NCI-H2196 (cell line): ENCODE measurements around the gene ADAT2.

Source experiments
- DNase-seq: peaks from one replicate; lab custom pipeline; 2025; ENCODE audit not compliant: unreplicated experiment; lab: John Stamatoyannopoulos, UW

Gene ADAT2

DNA sequence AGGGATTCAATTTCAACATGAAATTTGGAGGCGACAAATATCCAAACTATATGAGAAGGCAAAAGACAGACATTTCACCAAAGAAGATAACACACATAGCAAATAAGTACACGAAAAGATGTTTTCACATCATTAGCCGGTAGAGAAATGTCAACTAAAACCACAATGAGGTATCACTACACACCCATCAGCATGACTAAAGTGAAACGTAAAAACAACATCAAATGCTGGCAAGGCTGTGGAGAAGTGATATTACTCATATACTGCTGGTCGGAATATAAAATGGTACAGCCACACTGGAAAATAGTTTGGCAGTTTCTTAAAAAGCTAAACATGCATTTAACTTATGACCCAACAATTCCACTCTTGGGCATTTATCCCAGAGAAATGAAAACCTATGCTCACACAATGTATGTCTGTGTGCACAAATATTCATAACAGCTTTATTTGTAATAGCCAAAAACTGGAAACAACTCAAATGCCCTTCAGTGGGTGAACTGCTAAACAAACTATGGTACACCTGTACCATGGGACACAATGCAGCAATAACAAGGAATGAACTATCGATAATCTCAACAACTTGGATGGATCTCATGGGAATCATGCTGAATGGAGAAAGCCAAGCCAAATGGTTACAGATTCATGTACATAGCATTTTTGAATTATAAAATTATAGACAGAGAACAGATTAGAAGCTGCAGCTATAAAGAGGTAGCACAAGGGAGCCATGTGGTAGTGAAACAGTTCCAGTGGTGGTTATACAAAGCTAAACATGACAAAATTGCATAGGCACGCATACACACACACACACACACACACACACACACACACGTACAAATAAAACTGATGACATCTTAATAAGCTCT lies 8.6 kb downstream of the ADAT2 start:
- no peak for DNase-seq

DNA sequence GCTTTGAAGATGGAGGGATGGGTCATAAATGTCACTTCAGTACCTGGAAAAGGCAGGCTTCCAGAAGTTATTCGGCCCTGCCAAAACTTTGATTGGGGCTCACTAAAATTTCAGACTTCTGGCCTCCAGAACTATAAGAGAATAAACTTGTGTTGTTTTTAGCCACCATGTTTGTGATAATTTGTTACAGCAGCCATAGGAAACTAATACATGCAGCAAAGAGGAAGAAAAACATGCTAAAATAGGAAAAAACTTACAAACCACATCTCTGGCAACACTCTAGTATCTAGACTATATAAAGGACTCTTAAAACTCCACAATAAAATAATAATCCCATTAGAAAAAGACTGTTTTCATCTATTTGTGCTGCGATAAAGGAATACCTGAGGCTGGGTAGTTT lies 9.5 kb downstream of the ADAT2 start:
- no peak for DNase-seq

DNA sequence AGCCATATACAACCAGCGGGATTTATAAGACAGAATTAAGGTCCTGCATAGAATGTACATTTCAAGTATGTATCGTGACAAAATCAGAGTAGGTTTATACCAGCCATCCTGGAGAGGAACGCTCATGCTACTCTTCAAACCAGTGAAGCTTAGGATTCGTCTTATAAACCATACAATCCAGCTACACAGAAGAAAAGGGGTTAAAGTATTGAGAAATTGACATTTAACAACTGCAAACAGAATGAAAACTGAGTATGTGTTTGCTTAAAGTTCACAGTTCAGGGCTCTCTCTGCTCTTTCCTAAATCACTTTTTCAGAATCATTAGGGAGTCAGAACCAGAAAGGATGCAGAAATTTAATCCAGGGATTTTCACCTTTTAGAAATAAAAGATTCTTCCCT lies 17.9 kb downstream of the ADAT2 start:
- no peak for DNase-seq

DNA sequence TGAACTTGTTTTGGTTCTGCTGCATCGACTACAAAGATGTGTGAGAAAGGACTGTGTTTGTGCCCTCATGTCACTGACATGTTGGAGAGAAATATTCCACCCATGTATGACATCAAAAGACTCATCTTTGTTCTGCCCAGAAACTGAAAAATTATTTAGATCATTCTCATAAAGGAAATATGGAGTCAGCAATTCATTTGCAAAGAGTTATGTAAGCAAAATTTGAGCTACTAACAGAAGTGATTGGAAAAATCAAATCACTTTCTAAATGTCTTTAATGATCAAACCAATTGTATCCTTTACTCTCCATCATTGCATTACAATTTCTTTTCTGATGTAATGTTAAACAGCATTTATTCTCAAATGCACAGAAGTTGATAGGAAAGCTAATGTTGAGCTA lies 19.3 kb downstream of the ADAT2 start:
- DNase-seq, result no peak

DNA sequence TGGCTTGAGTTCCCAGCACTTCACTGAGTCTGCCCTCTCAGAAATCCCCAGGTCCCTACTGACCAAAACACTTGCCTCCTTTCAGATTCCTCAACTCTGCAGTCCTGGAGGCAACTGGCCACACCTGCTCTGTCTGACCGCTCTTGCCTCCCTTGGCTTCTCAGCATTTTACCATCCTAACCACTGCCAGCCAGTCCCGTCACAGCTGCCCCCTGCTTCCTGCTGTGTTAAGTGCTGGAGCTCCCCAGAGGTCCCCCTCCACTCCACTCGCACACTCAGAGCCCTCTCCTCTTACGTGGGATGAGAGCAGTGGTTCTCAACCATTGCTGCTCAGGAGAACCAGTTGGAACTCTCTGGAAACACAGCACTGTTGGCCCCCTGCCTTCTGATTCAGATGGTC lies 20.5 kb downstream of the ADAT2 start:
- no peak for DNase-seq

DNA sequence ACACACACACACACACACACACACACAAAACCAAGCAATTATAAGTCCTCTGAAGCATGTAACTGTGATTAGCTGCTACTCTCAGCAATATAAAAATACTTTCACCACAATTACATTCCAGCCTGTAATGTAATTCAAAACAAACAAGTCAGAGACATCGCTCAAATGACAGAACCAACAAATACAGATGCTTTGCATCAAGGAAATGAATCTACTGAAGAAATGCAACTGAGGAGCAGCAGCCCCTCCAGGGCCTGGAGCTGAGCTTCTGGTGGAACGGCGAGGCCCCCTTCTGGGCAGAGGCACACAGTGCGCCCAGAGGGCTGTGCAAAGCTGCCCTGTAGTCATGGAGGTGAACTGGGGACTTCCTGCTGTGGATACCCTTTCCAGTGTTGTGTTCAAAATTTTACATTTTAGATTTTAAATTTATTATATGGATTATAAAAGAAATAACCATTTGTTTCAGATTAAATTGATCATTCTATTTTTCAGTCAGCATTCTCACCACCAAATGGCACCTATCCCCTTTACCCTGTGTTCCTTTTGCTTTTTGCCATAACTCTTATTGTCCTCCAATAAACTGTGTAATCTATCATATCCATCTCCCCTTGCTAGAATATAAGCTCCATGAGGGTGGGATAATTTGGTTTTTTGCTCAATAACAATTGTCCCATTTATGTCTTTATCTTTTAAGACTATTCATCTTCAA lies 23.2 kb downstream of the ADAT2 start:
- DNase-seq, result peak; percentile 83

DNA sequence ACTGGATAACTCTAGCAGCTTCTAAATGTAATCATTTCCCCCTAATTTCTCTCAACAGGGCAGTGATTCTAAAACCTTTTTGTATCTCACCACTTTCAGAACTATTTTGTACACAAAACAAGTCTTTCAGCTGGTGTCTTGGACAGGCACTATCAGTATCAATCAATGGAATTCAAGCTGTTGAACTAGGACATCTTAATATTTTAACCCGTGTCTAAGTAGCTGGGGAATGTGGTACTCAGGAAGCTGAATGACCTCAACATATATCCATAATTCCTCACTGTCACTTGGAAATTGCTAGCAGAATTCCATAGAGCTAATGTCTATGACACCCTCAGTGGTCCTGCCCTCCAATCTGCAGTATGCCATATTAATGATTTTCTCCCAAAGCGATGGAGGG lies 24.5 kb downstream of the ADAT2 start:
- no peak for DNase-seq

DNA sequence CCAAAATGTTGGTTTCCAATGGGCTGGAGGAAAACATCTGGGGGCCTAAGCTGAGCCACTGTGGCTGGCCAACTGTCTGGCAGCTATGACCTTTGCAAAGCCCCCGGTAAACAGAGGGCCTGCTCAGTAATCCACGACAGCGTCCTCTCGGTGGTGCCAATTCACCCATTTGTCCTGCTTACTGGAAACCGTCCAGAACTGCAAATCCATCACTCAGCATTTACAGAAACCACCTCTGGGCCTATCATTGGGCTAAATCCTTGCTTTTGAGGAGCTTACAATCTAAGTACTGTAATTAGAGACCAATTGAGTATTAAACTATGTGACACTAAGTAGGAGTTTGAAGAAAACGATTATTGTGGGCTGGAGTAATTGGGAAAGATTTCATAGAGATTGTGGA lies 31.0 kb downstream of the ADAT2 start:
- no peak for DNase-seq

DNA sequence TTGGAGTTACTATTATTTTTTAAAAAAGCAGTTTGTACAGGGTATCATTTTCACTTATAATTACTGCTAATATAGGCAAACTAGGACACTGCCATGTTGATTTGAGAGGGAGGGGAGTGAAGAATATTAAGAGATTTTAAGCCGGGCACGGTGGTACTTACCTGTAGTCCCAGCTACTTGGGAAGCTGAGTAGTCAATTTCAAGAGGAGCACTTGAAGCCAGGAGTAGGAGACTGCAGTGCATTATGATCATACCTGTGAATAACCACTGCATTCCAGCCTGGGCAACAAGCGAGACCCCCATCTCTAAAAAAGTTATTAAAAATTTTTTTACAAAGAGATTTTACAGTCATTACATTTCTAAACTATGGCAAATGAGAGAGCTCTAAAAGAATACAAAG lies 35.7 kb downstream of the ADAT2 start:
- no peak for DNase-seq

DNA sequence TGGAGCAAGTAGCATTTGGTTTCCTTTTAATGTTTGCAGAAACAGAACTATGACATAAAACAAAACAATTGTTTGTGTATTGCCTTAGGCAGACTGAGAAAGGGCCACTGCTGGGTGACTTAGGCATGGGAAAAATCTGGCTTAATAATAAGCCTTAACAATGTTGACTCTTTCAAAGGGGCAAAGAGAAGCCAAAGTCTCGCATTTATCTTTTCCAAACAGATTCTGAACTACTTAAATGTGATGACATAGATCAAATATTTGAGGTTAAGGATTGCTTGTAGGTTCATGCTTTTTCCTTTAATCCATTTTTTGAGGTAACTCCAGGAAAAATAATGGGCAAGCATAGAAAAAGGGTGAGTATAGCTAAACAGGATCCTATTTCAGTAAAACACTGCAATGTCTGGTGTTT lies 39.6 kb downstream of the ADAT2 start:
- no peak for DNase-seq

DNA sequence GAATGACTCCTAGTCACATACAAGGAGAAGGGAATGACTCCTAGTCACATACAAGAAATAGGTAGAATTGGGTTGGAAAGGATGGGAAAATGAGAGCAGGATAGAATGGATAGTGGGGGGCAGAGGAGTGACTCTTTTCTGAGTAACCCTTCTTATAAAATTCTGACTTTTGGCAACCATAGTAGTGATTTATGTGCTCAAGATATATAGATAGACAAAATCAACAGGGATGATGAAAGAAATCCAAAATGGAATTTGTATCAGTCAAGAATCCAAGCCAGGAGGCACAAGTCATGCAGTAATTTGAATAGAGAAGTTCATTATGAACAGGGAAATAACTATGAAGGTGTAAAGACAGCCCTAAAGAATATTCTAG lies 41.7 kb downstream of the ADAT2 start:
- DNase-seq, result no peak

DNA sequence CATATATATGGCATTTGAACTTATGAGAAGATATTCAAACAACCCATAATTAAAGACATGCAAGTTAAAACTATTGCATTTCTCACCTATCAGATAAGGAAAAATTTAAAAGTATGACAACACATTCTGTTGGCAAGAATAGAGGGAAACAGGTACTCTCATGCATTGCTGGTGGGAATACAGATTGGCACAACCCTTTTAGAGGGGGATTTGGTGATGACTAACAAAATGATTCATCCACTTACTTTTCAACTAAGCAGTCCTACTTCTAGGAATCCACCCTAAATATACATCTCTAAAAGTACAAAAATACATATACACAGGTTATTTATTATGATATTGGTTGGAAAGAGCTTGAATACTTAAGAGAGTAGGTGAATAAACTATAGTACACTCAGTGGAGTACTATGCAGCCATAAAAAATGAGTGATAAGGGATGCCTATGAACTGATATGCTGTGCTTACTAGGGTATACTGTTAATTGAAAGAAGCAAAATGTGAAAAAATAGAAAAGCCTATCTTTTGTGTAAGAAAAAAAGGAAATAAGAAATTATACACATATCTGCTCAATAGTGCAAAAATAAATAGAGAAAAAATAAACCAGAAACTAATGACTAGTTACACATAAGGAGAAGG lies 42.2 kb downstream of the ADAT2 start:
- DNase-seq, result no peak

DNA sequence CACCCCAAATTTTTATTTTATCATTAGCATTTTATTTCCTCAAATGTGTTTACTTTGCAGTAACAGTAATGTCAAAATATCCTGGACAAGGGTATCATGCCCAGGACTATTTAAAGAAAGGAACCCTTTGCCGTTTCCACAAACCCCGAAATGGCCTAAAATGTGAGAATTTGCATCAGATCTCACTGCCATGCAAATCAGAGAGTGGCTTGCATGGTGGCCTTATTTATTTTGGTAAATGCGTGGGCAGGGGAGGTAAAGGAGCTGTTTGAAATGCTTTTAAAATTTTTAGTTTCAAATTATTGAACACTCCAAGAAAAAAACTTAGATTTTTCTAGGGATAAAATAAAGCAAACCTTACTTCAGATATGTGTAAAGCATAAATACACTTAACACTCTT lies 43.8 kb downstream of the ADAT2 start:
- no peak for DNase-seq

DNA sequence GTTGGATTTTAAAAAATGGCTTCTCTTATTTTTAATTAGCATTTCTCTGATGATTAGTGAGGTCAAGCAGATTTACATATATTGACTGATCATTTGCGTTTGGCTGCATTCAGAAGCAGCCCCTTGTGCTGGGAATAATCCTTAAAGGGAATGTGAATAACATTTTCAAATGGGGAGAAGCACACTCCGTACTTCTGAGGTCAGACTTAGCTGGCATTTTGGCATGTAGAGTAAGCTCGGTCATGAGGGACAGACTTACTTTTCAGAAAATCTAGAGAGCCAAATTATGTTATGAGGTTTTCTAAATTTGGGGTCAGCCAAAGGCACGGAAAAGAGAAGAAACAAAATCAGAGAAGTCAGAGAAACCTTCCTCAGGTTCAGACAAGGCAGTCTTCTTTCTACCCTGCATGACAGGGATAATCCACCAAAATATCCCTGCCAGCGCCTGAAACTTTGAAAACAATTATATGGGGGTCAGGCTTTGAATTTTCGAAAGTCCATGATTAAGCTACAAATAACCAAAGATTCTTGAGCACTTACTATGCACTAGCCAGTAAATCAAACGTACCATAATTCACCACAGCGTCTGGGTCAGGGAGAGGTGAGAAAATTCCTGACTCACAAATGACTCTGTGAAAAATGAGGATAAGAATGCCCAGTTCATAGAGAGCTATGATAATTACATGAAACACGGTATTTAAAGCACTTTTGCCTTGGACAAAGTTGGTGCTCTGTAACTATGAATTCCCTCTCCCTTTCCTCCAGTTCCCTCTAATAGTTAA lies 44.9 kb downstream of the ADAT2 start:
- DNase-seq, result no peak

DNA sequence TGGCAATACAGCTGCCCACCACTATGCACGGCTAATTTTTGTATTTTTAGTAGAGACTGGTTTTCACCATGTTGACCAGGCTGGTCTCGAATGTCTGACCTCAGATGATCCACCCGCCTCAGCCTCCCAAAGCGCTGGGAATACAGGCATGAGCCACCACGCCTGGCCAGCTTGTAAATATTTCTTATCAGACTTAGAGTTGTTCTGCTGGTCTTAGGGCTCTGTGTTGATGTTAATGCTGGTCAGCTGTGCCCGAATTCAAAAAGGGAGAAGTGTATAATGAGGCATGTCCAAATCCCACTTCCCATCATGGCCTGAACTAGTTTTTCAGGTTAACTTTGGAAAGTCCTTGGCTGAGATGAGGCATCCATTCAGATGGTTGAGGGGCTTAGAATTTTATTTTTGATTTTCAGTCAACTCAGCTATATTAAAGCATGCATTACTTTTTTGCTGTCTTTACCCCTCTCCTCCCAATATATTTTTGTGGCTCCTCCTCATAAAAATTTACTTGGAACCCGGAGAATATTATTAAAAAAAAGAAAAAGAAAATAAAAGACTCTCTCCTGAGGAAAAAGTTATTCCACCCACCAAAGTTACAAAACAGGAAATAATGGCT lies 47.7 kb downstream of the ADAT2 start:
- DNase-seq, result no peak

DNA sequence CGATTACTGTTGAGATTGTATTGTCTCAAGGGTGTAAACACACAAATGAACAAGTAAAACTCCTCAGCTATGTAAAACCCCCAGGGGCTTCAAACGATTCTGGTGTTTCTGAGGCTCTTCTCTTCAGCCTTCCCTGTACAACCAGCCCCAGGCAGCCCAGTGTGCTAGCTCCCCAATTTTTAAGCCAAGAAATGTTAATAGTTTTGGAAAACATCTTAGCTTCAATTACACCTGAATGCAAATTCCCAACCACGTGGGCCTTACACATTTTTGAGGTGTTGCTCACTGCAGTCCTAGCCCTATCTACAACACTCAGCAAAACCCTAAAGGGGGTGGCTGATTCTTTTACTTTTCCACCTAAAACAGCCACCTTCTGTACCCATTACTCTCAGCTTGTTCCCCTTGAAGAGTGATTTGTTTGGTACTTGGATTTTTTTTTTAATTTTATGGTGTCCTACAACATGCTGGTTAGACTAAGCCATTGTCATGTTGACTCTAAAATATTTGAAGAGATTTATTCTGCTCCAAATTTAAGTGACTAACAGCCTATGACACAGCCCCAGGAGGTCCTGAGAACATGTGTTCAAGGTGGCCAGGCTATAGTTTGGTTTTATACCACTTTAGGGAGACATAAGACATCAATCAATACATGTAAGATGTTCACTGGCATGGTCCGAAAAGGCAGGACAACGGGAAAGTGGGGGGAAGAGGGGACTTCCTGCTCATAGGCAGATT lies 48.7 kb downstream of the ADAT2 start:
- no peak for DNase-seq

DNA sequence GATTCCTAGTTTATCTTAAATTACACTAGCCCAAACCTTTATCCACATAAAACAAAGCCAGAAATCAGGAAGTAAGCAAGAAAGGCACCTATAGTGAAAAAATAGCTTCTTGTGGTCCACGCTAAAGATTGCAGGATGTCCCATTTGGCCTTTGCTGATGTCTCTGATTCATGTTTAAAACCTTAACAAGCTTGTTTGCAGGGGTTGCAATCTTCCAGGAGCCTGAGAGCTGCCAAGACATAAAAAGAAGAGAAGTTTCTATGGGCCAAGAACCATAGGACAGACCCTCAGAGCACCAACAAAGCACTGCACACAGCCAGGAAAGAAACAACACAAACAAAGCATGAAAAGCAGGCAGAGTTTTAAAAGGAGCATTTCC lies 49.4 kb downstream of the ADAT2 start:
- no peak for DNase-seq

DNA sequence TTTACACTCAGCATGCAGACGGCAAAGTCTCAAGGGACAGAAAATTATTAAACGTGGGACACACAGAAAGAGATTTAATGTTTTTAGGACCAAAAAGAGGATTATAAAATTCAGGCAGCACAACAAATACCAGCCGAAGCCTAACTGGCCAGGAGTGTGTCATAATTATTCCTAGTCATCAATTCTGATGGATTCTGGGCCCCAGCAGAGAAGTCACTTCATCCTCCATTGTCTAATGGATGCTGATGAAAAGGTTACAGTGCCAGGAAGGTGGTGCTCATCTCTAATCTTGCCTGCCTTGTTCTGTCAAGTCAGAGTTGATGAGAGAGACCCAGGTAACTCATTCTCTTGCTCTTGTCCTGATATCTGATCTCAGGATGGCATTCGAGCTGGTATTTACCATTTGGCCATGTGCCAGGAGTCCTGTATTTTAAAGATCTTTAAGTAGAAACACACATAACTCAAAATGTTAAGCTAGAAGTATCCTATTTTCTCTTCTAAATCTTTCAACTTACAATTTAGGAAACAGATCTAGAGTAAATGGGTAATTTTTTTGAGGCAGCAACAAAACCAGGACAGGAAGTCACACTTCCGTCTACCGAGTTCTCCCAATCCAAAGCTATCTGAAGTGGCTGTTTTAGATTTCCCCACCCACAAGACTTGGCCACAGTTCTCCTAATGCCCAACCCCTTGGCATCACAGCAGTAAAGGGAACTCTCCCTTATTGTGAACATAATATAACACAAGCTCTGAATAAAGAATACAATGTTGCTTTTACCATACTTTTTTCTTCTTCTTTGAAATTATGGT lies 50.0 kb downstream of the ADAT2 start:
- peak; percentile 63 for DNase-seq

DNA sequence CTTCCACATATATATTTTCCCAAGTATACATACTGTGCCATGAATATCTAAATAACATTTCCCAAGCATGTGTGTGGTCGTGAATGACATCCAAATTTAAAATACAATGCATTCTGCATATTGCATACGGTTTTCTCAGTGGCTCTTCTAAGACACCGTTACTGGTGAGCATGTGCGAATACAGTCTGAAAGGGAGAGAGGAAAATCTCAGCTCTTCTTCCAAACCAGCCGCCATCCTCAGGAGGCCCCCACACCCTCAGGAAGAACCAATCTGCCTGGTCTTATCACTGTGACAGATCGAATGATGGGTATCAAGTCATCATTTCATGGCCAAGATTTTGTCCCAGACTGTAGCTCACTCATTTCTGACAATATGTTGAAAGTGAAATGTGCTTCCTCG lies 50.7 kb downstream of the ADAT2 start:
- no peak for DNase-seq

DNA sequence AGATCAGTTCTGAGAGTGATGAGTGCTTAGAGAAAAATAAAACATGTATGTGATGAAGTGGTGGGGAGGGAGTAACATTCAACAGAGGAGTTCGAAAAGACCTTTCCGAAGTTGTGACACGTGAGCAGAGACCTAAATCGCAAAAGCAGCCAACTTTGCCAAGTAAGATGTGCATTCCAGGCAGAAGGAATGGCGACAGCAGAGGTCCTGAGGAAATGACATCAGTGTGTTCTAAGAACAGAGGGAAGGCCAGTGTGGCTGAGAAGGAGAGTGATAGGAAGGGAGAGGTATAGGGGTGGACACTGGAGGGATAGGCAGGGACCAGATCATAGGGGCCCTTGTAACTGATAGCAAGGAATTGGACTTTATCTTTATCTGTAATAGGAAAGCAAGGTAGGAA lies 51.3 kb downstream of the ADAT2 start:
- DNase-seq, result no peak
